ENCODE measurements around the gene FGD5.

FGD5 gene

GRCh38 chr3:14794435-14794834 lies 24.3 kb upstream of the FGD5 start:
- no peaks in the 10 kb centered on the region for H3K9me3 Mint-ChIP-seq
- intact Hi-C loops (cut with micrococcal nuclease), result no loop called here
- no peak overlapping the region for H3K27ac Mint-ChIP-seq
- peaks cover 16% of the 10 kb centered on the region for H3K27me3 Mint-ChIP-seq
- no peaks in the 10 kb centered on the region for H3K36me3 Mint-ChIP-seq (ENCODE audit: low read depth)
- peaks cover 7% of the 10 kb centered on the region for H3K4me1 Mint-ChIP-seq (ENCODE audit: low read depth)
- no peak overlapping the region for H3K4me3 Mint-ChIP-seq

GRCh38 chr3:14795996-14796395 lies 22.8 kb upstream of the FGD5 start:
- H3K4me1 Mint-ChIP-seq (ENCODE audit: low read depth), result peaks cover 7% of the 10 kb centered on the region
- H3K36me3 Mint-ChIP-seq (ENCODE audit: low read depth), result no peaks in the 10 kb centered on the region
- intact Hi-C loops (cut with micrococcal nuclease), result no loop called here
- H3K4me3 Mint-ChIP-seq, result no peak overlapping the region
- peaks cover 11% of the 10 kb centered on the region for H3K27me3 Mint-ChIP-seq
- no peaks in the 10 kb centered on the region for H3K9me3 Mint-ChIP-seq
- no peak overlapping the region for H3K27ac Mint-ChIP-seq

- Mint-ChIP-seq H3K4me1 (ENCODE audit: low read depth) (peaks cover 7% of the 10 kb centered on the region), H3K27ac (no peak overlapping the region), H3K27me3 (peaks cover 12% of the 10 kb centered on the region), H3K4me3 (no peak overlapping the region), H3K36me3 (ENCODE audit: low read depth) (no peaks in the 10 kb centered on the region), H3K9me3 (no peaks in the 10 kb centered on the region)
- intact Hi-C loops (cut with micrococcal nuclease), result no loop called here
Observed at GRCh38 chr3:14796403-14797077, 22.2 kb upstream of the FGD5 start.

- no peak overlapping the region for H3K4me3 Mint-ChIP-seq
- peaks cover 20% of the 10 kb centered on the region for H3K27me3 Mint-ChIP-seq
- H3K36me3 Mint-ChIP-seq (ENCODE audit: low read depth), result no peaks in the 10 kb centered on the region
- intact Hi-C loops (cut with micrococcal nuclease), result no loop called here
- peaks cover 7% of the 10 kb centered on the region for H3K4me1 Mint-ChIP-seq (ENCODE audit: low read depth)
- H3K27ac Mint-ChIP-seq, result no peak overlapping the region
- no peaks in the 10 kb centered on the region for H3K9me3 Mint-ChIP-seq
Observed at GRCh38 chr3:14797731-14798130, 21.0 kb upstream of the FGD5 start.

GRCh38 chr3:14798231-14798630 lies 20.5 kb upstream of the FGD5 start:
- H3K27me3 Mint-ChIP-seq, result peaks cover 23% of the 10 kb centered on the region
- peaks cover 7% of the 10 kb centered on the region for H3K4me1 Mint-ChIP-seq (ENCODE audit: low read depth)
- no peaks in the 10 kb centered on the region for H3K36me3 Mint-ChIP-seq (ENCODE audit: low read depth)
- intact Hi-C loops (cut with micrococcal nuclease), result no loop called here
- H3K27ac Mint-ChIP-seq, result no peak overlapping the region
- no peaks in the 10 kb centered on the region for H3K9me3 Mint-ChIP-seq
- no peak overlapping the region for H3K4me3 Mint-ChIP-seq

GRCh38 chr3:14799146-14799545 lies 19.6 kb upstream of the FGD5 start:
- Mint-ChIP-seq H3K27me3 (peaks cover 30% of the 10 kb centered on the region), H3K36me3 (ENCODE audit: low read depth) (no peaks in the 10 kb centered on the region), H3K4me1 (ENCODE audit: low read depth) (peaks cover 11% of the 10 kb centered on the region), H3K9me3 (no peaks in the 10 kb centered on the region), H3K4me3 (no peak overlapping the region), H3K27ac (no peak overlapping the region)
- intact Hi-C loops (cut with micrococcal nuclease), result no loop called here

- peaks cover 28% of the 10 kb centered on the region for H3K4me1 Mint-ChIP-seq (ENCODE audit: low read depth)
- H3K36me3 Mint-ChIP-seq (ENCODE audit: low read depth), result no peaks in the 10 kb centered on the region
- H3K4me3 Mint-ChIP-seq, result no peak overlapping the region
- no peak overlapping the region for H3K27ac Mint-ChIP-seq
- H3K9me3 Mint-ChIP-seq, result no peaks in the 10 kb centered on the region
- peaks cover 45% of the 10 kb centered on the region for H3K27me3 Mint-ChIP-seq
- intact Hi-C loops (cut with micrococcal nuclease), result no loop called here
Observed at GRCh38 chr3:14801031-14801430, 17.7 kb upstream of the FGD5 start.

GRCh38 chr3:14801668-14802380 lies 16.9 kb upstream of the FGD5 start:
- intact Hi-C loops (cut with micrococcal nuclease), result no loop called here
- Mint-ChIP-seq H3K27me3 (peaks cover 43% of the 10 kb centered on the region), H3K27ac (no peak overlapping the region), H3K4me1 (ENCODE audit: low read depth) (peaks cover 25% of the 10 kb centered on the region), H3K36me3 (ENCODE audit: low read depth) (no peaks in the 10 kb centered on the region), H3K4me3 (no peak overlapping the region), H3K9me3 (no peaks in the 10 kb centered on the region)

- Mint-ChIP-seq H3K27me3 (peaks cover 46% of the 10 kb centered on the region), H3K4me1 (ENCODE audit: low read depth) (peaks cover 30% of the 10 kb centered on the region), H3K9me3 (no peaks in the 10 kb centered on the region), H3K36me3 (ENCODE audit: low read depth) (no peaks in the 10 kb centered on the region), H3K27ac (no peak overlapping the region), H3K4me3 (no peak overlapping the region)
- intact Hi-C loops (cut with micrococcal nuclease), result no loop called here
Observed at GRCh38 chr3:14802381-14802731, 16.4 kb upstream of the FGD5 start.

GRCh38 chr3:14803101-14803980 lies 15.4 kb upstream of the FGD5 start:
- Mint-ChIP-seq H3K27me3 (peaks cover 55% of the 10 kb centered on the region), H3K27ac (no peak overlapping the region), H3K4me3 (no peak overlapping the region), H3K4me1 (ENCODE audit: low read depth) (peaks cover 30% of the 10 kb centered on the region), H3K36me3 (ENCODE audit: low read depth) (no peaks in the 10 kb centered on the region), H3K9me3 (no peaks in the 10 kb centered on the region)
- intact Hi-C loops (cut with micrococcal nuclease), result no loop called here

GRCh38 chr3:14803981-14804834 lies 14.6 kb upstream of the FGD5 start:
- no peak overlapping the region for H3K4me3 Mint-ChIP-seq
- intact Hi-C loops (cut with micrococcal nuclease), result no loop called here
- H3K9me3 Mint-ChIP-seq, result no peaks in the 10 kb centered on the region
- H3K27me3 Mint-ChIP-seq, result peaks cover 63% of the 10 kb centered on the region
- H3K27ac Mint-ChIP-seq, result no peak overlapping the region
- H3K4me1 Mint-ChIP-seq (ENCODE audit: low read depth), result peaks cover 30% of the 10 kb centered on the region
- H3K36me3 Mint-ChIP-seq (ENCODE audit: low read depth), result no peaks in the 10 kb centered on the region

GRCh38 chr3:14804835-14805780 lies 13.7 kb upstream of the FGD5 start:
- Mint-ChIP-seq H3K4me1 (ENCODE audit: low read depth) (peaks cover 30% of the 10 kb centered on the region), H3K27ac (peak overlapping the region; percentile 5), H3K27me3 (peaks cover 72% of the 10 kb centered on the region), H3K36me3 (ENCODE audit: low read depth) (no peaks in the 10 kb centered on the region), H3K4me3 (no peak overlapping the region), H3K9me3 (no peaks in the 10 kb centered on the region)
- intact Hi-C loops (cut with micrococcal nuclease), result no loop called here

Measured in dendritic cell treated with granulocyte-macrophage colony-stimulating factor and Interleukin-4, amounts not matched to agents 40 ng/mL and 50 ng/mL, for 4 days (primary cell).